ENCODE data around the gene MIF4GD. TPM values are rescaled to one million over a fixed set of nuclear protein-coding genes. Genes with fewer than 3 reads are reported as not detected.
"Not testable (repeated sequence)": the region's sequence is repeated elsewhere in the genome, so short reads cannot be mapped to it uniquely, and the experiment has no call there.

MIF4GD gene
- total RNA-seq, 1 experiment from 2014 or later: 26.1 TPM

DNA sequence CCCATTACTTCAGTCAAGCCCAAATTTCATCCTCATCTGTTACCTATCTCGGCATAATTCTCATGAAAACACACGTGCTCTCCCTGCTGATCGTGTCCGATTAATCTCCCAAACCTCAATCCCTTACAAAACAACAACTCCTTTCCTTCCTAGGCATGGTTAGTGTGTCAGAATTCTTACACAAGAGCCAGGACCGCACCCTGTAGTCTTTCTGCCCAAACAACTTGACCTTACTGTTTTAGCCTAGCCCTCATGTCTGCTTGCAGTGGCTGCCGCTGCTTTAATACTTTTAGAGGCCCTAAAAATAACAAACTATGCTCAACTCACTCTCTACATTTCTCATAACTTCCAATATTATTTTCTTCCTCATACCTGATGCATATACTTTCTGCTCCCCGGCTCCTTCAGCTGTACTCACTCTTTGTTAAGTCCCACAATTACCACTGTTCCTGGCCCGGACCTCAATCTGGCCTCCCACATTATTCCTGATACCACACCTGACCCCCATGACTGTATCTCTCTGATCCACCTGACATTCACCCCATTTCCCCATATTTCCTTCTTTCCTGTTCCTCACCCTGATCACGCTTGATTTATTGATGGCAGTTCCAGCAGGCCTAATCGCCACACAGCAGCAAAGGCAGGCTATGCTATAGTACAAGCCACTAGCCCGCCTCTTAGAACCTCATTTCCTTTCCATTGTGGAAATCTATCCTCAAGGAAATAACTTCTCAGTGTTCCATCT lies 14.9 kb downstream of the MIF4GD start:
- H3K9me3 Mint-ChIP-seq; H3K4me1 ChIP-seq (ENCODE audit: insufficient read depth, low read length); H4K91ac ChIP-seq (ENCODE audit: insufficient read length, low read depth, low read length); H3K9ac ChIP-seq (ENCODE audit: extremely low read depth, insufficient read length, low read length); H3K4me2 ChIP-seq (ENCODE audit: insufficient read depth, insufficient read length, low read length); DNase-seq; H2BK20ac ChIP-seq (ENCODE audit: low read depth, low read length, poor library complexity, severe bottlenecking); H4K8ac ChIP-seq (replicated peaks; ENCODE audit: insufficient read length, low read depth, low read length); H2BK12ac ChIP-seq (ENCODE audit: insufficient read length, low read depth, low read length); H2AFZ ChIP-seq (ENCODE audit: low read length); H3K23me2 ChIP-seq (ENCODE audit: insufficient read length, low read depth, low read length, poor library complexity, severe bottlenecking); H2AK5ac ChIP-seq (ENCODE audit: insufficient read length, low read length); H3K56ac ChIP-seq (ENCODE audit: insufficient read length, low read depth, low read length); H3K4me3 Mint-ChIP-seq; H4K5ac ChIP-seq (ENCODE audit: insufficient read length, low read depth, low read length); H3T11ph ChIP-seq (ENCODE audit: low read length); H2BK15ac ChIP-seq (ENCODE audit: low read depth, low read length); H3K27me3 Mint-ChIP-seq (ENCODE audit: low read depth); H3K79me1 ChIP-seq (ENCODE audit: insufficient read depth, low read depth, low read length, poor library complexity, severe bottlenecking); H3K14ac ChIP-seq (ENCODE audit: insufficient read depth, low read length); H3K27ac ChIP-seq (ENCODE audit: insufficient read length, low read depth, low read length); H3K23ac ChIP-seq (ENCODE audit: insufficient read length, low read depth, low read length); H2BK120ac ChIP-seq (ENCODE audit: low read depth, low read length, poor library complexity, severe bottlenecking); H2BK5ac ChIP-seq (ENCODE audit: insufficient read length, low read length); H3K9me3 ChIP-seq (ENCODE audit: control insufficient read depth, low read depth, low read length); H3K27me3 ChIP-seq (ENCODE audit: insufficient read depth, low read length); H3K18ac ChIP-seq (ENCODE audit: insufficient read length, low read depth, low read length); H3K4ac ChIP-seq (ENCODE audit: low read depth, low read length); H4K20me1 ChIP-seq (ENCODE audit: control insufficient read depth, insufficient read depth, insufficient read length): not testable (repeated sequence)
- Mint-ChIP-seq H3K4me1 (peaks cover 51 to 54% of the 10 kb centered on the region in 2 experiments), H3K27ac (peak overlapping the region in 1 of 3 experiments; percentile 1; a peak in 2 of 7 replicates), H3K36me3 (ENCODE audit: insufficient read depth in 1 of 3, low read depth in 3 of 3) (peaks cover 0 to 13% (median 2%) of the 10 kb centered on the region in 3 experiments; a peak in 4 of 7 replicates)
- no CpG with 5 or more reads among the region's 11 CpGs for WGBS (ENCODE audit: extremely low coverage, insufficient read length, low lambda C conversion rate)
- peaks cover 16% of the 10 kb centered on the region for H3K79me2 ChIP-seq (ENCODE audit: insufficient read depth, low read length)

Measured in H9 (cell line).